Measurements from ENCODE around the gene KLHDC7A.
"Not testable (repeated sequence)": the region's sequence is repeated elsewhere in the genome, so short reads cannot be mapped to it uniquely, and the experiment has no call there.

Gene KLHDC7A

GRCh38 chr1:18480315-18481189, at the start of gene KLHDC7A:
Gene KLHDC7A (plus strand): TSS chr1:18480930. CDS start chr1:18480982, 52 bp downstream.
- DNase-seq = no peak

GRCh38 chr1:18434041-18434440, 46.7 kb upstream of the KLHDC7A start:
- DNase-seq = no peak

GRCh38 chr1:18440385-18441226, 40.1 kb upstream of the KLHDC7A start:
- no peak for DNase-seq

- DNase-seq = no peak
Measured at GRCh38 chr1:18443587-18444520, 36.9 kb upstream of the KLHDC7A start.

GRCh38 chr1:18444563-18444962, 36.2 kb upstream of the KLHDC7A start:
- no peak for DNase-seq

GRCh38 chr1:18446751-18447150, 34.0 kb upstream of the KLHDC7A start:
- no peak for DNase-seq

GRCh38 chr1:18447509-18448220, 33.1 kb upstream of the KLHDC7A start:
- no peak for DNase-seq

- DNase-seq = no peak
Measured at GRCh38 chr1:18448889-18449288, 31.8 kb upstream of the KLHDC7A start.

- no peak for DNase-seq
Measured at GRCh38 chr1:18452550-18452949, 28.2 kb upstream of the KLHDC7A start.

GRCh38 chr1:18458133-18459092, 22.3 kb upstream of the KLHDC7A start:
- no peak for DNase-seq

- DNase-seq = no peak
Measured at GRCh38 chr1:18461656-18462055, 19.1 kb upstream of the KLHDC7A start.

- DNase-seq = not testable (repeated sequence)
Measured at GRCh38 chr1:18462517-18462916, 18.2 kb upstream of the KLHDC7A start.

- no peak for DNase-seq
Measured at GRCh38 chr1:18463063-18463462, 17.7 kb upstream of the KLHDC7A start.

GRCh38 chr1:18463984-18464664, 16.6 kb upstream of the KLHDC7A start:
- no peak for DNase-seq

- no peak for DNase-seq
Measured at GRCh38 chr1:18464665-18465050, 16.1 kb upstream of the KLHDC7A start.

- no peak for DNase-seq
Measured at GRCh38 chr1:18466676-18467075, 14.1 kb upstream of the KLHDC7A start.

- DNase-seq = no peak
Measured at GRCh38 chr1:18468570-18468969, 12.2 kb upstream of the KLHDC7A start.

GRCh38 chr1:18469514-18469913, 11.2 kb upstream of the KLHDC7A start:
- DNase-seq = no peak

- no peak for DNase-seq
Measured at GRCh38 chr1:18470671-18471355, 9.9 kb upstream of the KLHDC7A start.

All from fibroblast of upper back skin (primary cell).